Measurements from ENCODE around the gene GPR33. TPM values are rescaled to one million over a fixed set of nuclear protein-coding genes. Genes with fewer than 3 reads are reported as not detected.
"Not testable (repeated sequence)": the region's sequence is repeated elsewhere in the genome, so short reads cannot be mapped to it uniquely, and the experiment has no call there.

The GPR33 gene
- total and polyA plus RNA-seq, 2 of the 8 experiments (the other 6 are each of a cell fraction or from before 2014, with no cell fraction given) = not detected

DNA sequence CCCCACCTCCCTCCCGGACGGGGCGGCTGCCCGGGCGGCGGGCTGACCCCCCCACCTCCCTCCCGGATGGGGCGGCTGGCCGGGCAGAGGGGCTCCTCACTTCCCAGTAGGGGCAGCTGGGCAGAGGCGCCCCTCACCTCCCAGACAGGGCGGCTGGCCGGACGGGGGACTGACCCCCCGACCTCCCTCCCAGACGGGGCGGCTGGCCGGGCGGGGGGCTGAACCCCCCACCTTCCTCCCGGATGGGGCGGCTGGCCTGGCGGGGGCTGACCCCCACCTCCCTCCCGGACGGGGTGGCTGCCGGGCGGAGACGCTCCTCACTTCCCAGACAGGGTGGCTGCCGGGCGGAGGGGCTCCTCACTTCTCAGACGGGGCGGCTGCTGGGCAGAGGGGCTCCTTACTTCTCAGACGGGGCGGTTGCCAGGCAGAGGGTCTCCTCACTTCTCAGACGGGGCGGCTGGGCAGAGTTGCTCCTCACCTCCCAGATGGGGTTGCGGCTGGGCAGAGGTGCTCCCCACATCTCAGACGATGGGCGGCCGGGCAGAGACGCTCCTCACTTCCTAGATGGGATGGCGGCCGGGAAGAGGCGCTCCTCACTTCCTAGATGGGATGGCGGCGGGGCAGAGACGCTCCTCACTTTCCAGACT, 50.7 kb downstream of the GPR33 start:
- H3K18ac ChIP-seq (ENCODE audit: extremely low read depth, low read length); POLR2A ChIA-PET (ENCODE audit: partially characterized antibody); H3K27ac ChIP-seq (ENCODE audit: low read depth, low read length); H3K9ac ChIP-seq (replicated peaks in 1 of 4; ENCODE audit: extremely low read depth in 1 of 4, low read depth in 3 of 4, low read length in 3 of 4); H3K23me2 ChIP-seq (ENCODE audit: low read depth, low read length); H2AFZ ChIP-seq (ENCODE audit: low read length); H4K20me1 ChIP-seq (replicated peaks in 1 of 2; ENCODE audit: control insufficient read depth in 1 of 2, insufficient read depth in 2 of 2, low read length in 2 of 2); H3K56ac ChIP-seq (replicated peaks; ENCODE audit: insufficient read length, low read depth, low read length); H3K9me3 ChIP-seq (ENCODE audit: insufficient read depth in 2 of 2, low read depth in 1 of 2, low read length in 1 of 2); H3K79me1 ChIP-seq (ENCODE audit: low read depth, low read length); H3K4me3 ChIP-seq (ENCODE audit: extremely low read depth in 1 of 4, insufficient read depth in 2 of 4, low read depth in 3 of 4, low read length in 4 of 4); H3K14ac ChIP-seq (ENCODE audit: insufficient read length); H3K4ac ChIP-seq (replicated peaks; ENCODE audit: insufficient read length, low read depth, low read length); H4K5ac ChIP-seq (ENCODE audit: insufficient read length, low read depth, low read length); H3K4me1 ChIP-seq (replicated peaks in 1 of 4; ENCODE audit: control insufficient read depth in 3 of 4, insufficient read depth in 4 of 4, low read length in 3 of 4); H2BK5ac ChIP-seq (ENCODE audit: low read depth, low read length); H3K27me3 ChIP-seq (replicated peaks in 1 of 4; ENCODE audit: control insufficient read depth in 3 of 4, extremely low read depth in 1 of 4, insufficient read depth in 3 of 4, low read length in 3 of 4); H4K91ac ChIP-seq (replicated peaks; ENCODE audit: insufficient read length, low read length); H3K4me2 ChIP-seq (ENCODE audit: insufficient read depth in 1 of 2, low read depth in 2 of 2, low read length in 2 of 2); FAIRE-seq; H3K79me2 ChIP-seq (ENCODE audit: control insufficient read depth in 1 of 2, insufficient read depth in 2 of 2, low read length in 2 of 2); H2BK15ac ChIP-seq (ENCODE audit: low read length); DNase-seq (ENCODE audit: low read depth in 1 of 2, low spot score in 2 of 2); H3K36me3 ChIP-seq (ENCODE audit: control insufficient read depth in 2 of 4, insufficient read depth in 4 of 4, low read length in 3 of 4); CTCF ChIA-PET (ENCODE audit: partially characterized antibody); H4K8ac ChIP-seq (ENCODE audit: extremely low read depth, insufficient read depth, low read length); H2BK12ac ChIP-seq (ENCODE audit: low read depth, low read length); H3K23ac ChIP-seq (ENCODE audit: insufficient read length); H2AK5ac ChIP-seq (ENCODE audit: low read depth, low read length); H2BK20ac ChIP-seq (ENCODE audit: low read length); H2BK120ac ChIP-seq (replicated peaks; ENCODE audit: low read depth, low read length): not testable (repeated sequence)
- 93% methylated on average over 8 of the region's 45 CpGs; no CpG with 5 or more reads in 1 of the 2 experiments for WGBS, 2 experiments (ENCODE audit: extremely low coverage in 1 of 2, insufficient coverage in 1 of 2, insufficient read length in 1 of 2, insufficient replicate concordance in 2 of 2, low coverage in 1 of 2, low lambda C conversion rate in 2 of 2, missing lambda C conversion rate in 1 of 2)

Measured in H1 (cell line).